Activated naive CD4-positive, alpha-beta T cell treated with Interleukin-2 at 50 U/mL for 16 hours (primary cell): Measurements from ENCODE around the gene BUB3.

Source experiments
- DNase-seq: peaks from one replicate; pipeline ENCODE4 v3.0.0-alpha.2; 2020

The BUB3 gene

GRCh38 chr10:123205041-123205440 lies 50.8 kb downstream of the BUB3 start:
- no peak for DNase-seq

DNA sequence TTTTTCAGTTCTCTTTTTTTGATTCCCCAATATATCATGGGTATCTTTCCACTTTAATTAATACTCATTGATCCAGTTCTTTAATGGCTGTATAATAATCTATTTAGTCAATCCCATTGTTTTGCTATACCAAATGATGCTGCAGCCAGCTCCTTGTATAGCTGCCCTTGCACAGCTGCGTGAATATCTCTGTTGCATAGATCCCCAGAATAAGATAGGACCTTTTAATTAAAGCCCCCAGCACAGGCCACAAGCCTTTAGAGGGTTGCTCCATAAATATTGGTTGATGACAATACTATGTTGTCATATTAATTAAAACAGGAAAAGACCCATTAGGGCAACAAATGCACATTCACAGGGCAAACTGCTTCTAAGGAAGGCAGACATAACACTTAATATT lies 57.9 kb downstream of the BUB3 start:
- no peak for DNase-seq

- no peak for DNase-seq
These were observed 58.4 kb downstream of the BUB3 start for GRCh38 chr10:123212640-123213039.

- DNase-seq, result no peak
These were observed 59.0 kb downstream of the BUB3 start for GRCh38 chr10:123213192-123213591.
